ENCODE data around the gene HOXD10. TPM values are rescaled to one million over a fixed set of nuclear protein-coding genes. Genes with fewer than 3 reads are reported as not detected.

HOXD10 gene
- total RNA-seq, 1 donor from 2014 or later, result 14.3 TPM

GRCh38 chr2:176132205-176133171 lies 15.9 kb downstream of the HOXD10 start:
- peak overlapping the region; percentile 63 for H3K4me3 ChIP-seq (ENCODE audit: low read depth, low read length)
- no peak for DNase-seq (ENCODE audit: low read depth)
- TF ChIP-seq CTCF (conservative IDR thresholded peaks at IDR 0.05; ENCODE audit: low read depth, low read length), result no peak

- TF ChIP-seq CTCF (conservative IDR thresholded peaks at IDR 0.05; ENCODE audit: low read depth, low read length), result no peak
- H3K4me3 ChIP-seq (ENCODE audit: low read depth, low read length), result peak overlapping the region; percentile 63
- DNase-seq (ENCODE audit: low read depth), result no peak
Observed at GRCh38 chr2:176133389-176133788, 16.8 kb downstream of the HOXD10 start.

GRCh38 chr2:176134035-176134434 lies 17.5 kb downstream of the HOXD10 start:
- H3K4me3 ChIP-seq (ENCODE audit: low read depth, low read length), result no peak overlapping the region
- DNase-seq (ENCODE audit: low read depth), result no peak

GRCh38 chr2:176135035-176135440 lies 18.5 kb downstream of the HOXD10 start:
- peak overlapping the region; percentile 10 for H3K4me3 ChIP-seq (ENCODE audit: low read depth, low read length)
- no peak for DNase-seq (ENCODE audit: low read depth)
- peak; percentile 15 for TF ChIP-seq CTCF (conservative IDR thresholded peaks at IDR 0.05; ENCODE audit: low read depth, low read length)

More at GRCh38 chr2:176134035-176134434, 17.5 kb downstream of the HOXD10 start:
- TF ChIP-seq CTCF (conservative IDR thresholded peaks at IDR 0.05; ENCODE audit: low read depth, low read length), result no peak

GRCh38 chr2:176136374-176137251 lies 20.0 kb downstream of the HOXD10 start:
- no peak for DNase-seq (ENCODE audit: low read depth)
- H3K4me3 ChIP-seq (ENCODE audit: low read depth, low read length), result peak overlapping the region; percentile 94
- no peak for TF ChIP-seq CTCF (conservative IDR thresholded peaks at IDR 0.05; ENCODE audit: low read depth, low read length)

- peak overlapping the region; percentile 94 for H3K4me3 ChIP-seq (ENCODE audit: low read depth, low read length)
- TF ChIP-seq CTCF (conservative IDR thresholded peaks at IDR 0.05; ENCODE audit: low read depth, low read length), result no peak
Observed at GRCh38 chr2:176137252-176137580, 20.6 kb downstream of the HOXD10 start.

More at GRCh38 chr2:176137252-176137580, 20.6 kb downstream of the HOXD10 start:
- DNase-seq (ENCODE audit: low read depth), result no peak

All from epithelial cell of proximal tubule (primary cell).